Body of pancreas (tissue), 4 donors: ENCODE measurements around the gene OSTF1.

Experiments
- POLR2A ChIP-seq, 3 donors: fragments of 450-650 bp; IDR thresholded peaks; one replicate each; pipeline ENCODE4 v1.6.1; 2016; ENCODE audit warnings: antibody characterized with exemption in 3 of 3, mild to moderate bottlenecking in 2 of 3
- TF ChIP-seq, protein P1 (sequence below), 7 experiments: fragments of 450-650 bp in 4 of 7; fragments of 200-600 bp in 3 of 7; sonication (generic) in 3 of 7; IDR thresholded peaks; one replicate each; pipeline ENCODE4 v1.5.1; 2016 to 2019; ENCODE audit warnings: antibody characterized with exemption in 7 of 7

DNA sequence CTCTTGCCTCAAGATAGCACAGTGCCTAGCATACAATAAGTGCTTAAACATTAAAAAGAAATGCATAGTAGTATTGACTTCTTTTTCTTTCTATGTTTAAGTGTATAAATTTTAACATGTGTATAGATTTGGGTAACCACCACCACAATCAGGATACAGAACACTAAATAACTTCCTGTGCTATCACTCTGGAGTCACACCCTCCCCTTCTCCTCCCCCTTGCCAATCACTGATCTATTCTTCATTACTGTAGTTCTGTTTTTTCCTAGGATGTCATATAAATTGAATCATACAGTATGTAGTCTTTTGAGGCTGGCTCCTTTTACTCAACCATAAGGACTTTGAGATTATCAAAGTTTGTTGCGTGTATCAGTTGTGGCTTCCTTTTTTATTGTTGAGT, 68.5 kb downstream of the OSTF1 start:
- TF ChIP-seq POLR2A (IDR thresholded peaks at IDR 0.05) = no peak
- TF ChIP-seq, protein P1, sequence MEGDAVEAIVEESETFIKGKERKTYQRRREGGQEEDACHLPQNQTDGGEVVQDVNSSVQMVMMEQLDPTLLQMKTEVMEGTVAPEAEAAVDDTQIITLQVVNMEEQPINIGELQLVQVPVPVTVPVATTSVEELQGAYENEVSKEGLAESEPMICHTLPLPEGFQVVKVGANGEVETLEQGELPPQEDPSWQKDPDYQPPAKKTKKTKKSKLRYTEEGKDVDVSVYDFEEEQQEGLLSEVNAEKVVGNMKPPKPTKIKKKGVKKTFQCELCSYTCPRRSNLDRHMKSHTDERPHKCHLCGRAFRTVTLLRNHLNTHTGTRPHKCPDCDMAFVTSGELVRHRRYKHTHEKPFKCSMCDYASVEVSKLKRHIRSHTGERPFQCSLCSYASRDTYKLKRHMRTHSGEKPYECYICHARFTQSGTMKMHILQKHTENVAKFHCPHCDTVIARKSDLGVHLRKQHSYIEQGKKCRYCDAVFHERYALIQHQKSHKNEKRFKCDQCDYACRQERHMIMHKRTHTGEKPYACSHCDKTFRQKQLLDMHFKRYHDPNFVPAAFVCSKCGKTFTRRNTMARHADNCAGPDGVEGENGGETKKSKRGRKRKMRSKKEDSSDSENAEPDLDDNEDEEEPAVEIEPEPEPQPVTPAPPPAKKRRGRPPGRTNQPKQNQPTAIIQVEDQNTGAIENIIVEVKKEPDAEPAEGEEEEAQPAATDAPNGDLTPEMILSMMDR (IDR thresholded peaks at IDR 0.05) = no peak
